ENCODE measurements around the gene ELAPOR1.

Gene ELAPOR1

GRCh38 chr1:109113590-109114341 lies at the start of gene ELAPOR1:
TSS of gene ELAPOR1 (plus strand) at chr1:109114115. CDS start at chr1:109114184, 69 bp downstream.
- no peak for DNase-seq (ENCODE audit: low read depth in 2 of 2)

DNA sequence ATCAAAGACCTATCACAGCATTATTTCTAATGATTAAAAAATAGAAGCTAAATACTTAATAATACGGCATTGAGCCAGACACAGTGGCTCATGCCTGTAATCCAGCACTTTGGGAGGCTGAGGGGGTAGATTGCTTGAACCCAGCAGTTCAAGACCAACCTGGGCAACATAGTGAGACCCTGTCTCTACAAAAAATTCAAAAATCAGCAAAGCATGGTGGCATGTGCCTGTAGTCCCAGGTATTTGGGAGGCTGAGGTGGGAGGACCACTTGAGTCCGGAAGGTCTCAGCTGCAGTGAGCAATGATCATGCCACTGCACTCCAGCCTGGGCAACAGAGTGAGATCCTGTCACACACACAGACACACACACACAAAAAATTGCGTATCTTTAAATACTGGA lies 48.8 kb upstream of the ELAPOR1 start:
- no peak for DNase-seq (ENCODE audit: low read depth in 2 of 2)

DNA sequence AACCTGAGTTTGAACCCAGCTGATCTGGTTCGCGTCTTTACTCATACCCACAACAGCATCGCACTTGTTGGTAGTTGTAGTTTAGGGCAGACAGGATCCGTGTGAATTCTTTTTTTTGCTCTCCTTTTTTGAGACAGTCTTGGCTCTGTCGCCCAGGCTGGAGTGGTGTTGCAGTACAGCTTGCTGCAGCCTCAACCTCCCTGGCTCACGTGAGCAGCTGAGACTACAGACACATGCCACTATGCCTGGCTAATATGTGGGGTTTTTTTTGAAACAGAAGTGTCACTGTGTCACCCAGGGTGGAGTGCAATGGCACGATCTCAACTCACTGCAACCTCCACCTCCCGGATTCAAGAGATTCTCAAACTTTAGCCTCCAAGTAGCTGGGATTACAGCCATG lies 46.0 kb upstream of the ELAPOR1 start:
- DNase-seq (ENCODE audit: low read depth in 2 of 2): no peak

GRCh38 chr1:109069294-109069693 lies 44.6 kb upstream of the ELAPOR1 start:
- DNase-seq (ENCODE audit: low read depth in 2 of 2): no peak

GRCh38 chr1:109075531-109076490 lies 38.1 kb upstream of the ELAPOR1 start, which contains the start of gene TAF13:
TSS of gene TAF13 (minus strand) at chr1:109076003. CDS start at chr1:109075947, 56 bp downstream.
- DNase-seq (ENCODE audit: low read depth in 2 of 2): peak; percentile 87 to 90

GRCh38 chr1:109078317-109078716 lies 35.6 kb upstream of the ELAPOR1 start:
- no peak for DNase-seq (ENCODE audit: low read depth in 2 of 2)

DNA sequence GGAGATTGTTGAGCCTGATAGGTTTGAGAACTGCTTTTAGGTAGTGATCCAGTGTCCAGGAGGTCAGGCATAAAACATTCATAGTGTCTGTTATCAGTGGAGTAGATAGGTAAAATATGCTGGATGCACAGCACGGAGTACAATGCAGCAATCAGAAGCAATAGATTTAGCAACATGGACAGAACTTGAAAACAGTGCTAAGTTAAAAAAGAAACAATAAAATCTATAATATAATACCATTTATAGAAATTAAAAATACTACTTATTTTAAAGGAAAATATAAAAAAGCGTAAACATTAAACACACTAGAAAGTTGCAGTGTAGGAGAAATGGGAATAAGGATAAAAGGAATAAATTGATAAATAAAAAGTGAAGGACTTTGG lies 34.7 kb upstream of the ELAPOR1 start:
- no peak for DNase-seq (ENCODE audit: low read depth in 2 of 2)

DNA sequence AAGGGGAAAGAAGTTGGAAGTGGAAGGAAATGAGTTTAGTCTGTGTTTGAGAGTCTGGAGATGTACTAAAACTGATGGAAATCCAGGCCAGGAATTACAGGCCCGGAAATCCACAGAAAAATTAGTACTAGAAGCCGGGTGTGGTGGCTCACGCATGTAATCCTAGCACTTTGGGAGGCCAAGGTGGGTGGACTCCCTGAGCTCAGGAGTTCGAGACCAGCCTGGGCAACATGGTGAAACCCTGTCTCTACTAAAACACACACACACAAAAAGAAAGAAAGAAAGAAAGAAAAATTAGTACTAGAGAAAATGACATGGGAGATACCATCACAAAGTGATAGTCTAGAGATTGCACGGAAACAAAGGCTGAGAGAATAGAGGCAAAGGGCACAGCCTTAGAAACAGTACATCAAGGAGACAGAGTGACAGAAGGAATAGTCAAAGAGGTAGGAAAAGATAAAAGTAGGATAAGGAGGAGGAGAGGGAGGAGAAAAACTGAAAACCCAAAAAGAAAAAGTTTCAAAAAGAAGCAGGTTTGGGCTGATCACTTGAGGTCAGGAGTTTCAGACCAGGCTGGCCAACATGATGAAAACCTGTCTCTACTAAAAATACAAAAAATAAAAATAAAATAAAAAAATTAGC lies 33.4 kb upstream of the ELAPOR1 start:
- DNase-seq (ENCODE audit: low read depth in 2 of 2): no peak

GRCh38 chr1:109083501-109083900 lies 30.4 kb upstream of the ELAPOR1 start:
- no peak for DNase-seq (ENCODE audit: low read depth in 2 of 2)

DNA sequence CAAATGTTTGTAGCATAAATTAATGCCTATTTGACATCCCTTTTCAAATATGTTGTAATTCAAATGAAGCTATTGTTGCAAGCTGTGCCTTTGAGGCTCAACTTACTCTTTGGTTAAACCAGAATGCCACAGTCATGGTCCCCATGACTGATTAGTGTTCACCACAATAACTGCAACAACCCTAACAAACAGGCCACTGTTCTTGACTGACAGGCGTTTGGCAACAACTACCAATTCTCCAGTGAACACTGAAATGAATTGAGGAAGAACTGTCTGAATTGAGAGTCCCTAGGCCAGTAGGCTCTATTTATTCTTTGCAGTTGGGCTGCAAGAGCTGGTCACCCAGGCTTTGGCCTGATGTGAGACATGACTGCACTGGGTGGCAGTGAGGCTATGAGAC lies 30.0 kb upstream of the ELAPOR1 start:
- no peak for DNase-seq (ENCODE audit: low read depth in 2 of 2)

DNA sequence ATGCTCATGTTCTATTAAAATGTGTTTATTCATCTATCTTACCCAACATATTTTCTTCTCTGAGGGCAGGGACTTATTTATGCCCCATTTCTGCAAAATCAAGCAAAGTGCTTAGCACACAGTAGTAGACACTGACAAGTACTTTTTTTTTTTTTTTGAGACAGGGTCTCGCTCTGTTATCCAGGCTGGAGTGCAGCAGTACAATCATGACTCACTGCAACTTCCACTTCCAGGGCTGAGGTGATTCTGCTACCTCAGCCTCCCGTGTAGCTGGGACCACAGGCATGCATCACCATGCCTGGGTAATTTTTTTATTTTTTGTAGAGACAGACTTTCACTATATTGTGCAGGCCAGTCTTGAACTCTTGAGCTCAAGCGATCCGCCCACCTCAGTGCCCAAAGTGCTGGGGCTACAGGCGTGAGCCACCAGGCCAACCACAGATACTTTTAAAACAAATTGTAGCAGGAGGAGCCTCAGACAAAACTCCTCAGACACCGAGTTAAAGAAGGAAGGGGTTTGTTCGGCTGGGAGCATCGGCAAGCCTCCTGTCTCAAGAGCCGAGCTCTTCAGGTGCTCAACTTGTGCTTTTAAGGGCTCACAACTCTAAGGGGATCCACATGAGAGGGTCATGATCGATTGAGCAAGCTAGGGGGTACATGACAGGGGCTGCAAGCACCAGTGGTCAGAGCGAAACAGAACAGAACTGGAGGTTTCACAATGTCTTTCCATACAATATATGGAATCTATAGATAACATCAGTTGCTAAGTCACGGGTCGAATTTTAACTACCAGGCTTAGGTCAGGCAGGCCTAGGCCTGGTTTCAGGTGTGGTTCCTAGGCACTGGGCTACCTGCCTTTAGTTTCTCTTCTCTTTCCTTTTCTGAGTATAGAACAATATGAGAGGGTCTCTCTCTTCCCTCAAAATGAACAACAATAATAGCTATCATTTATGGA lies 29.1 kb upstream of the ELAPOR1 start:
- DNase-seq (ENCODE audit: low read depth in 2 of 2): no peak

- no peak for DNase-seq (ENCODE audit: low read depth in 2 of 2)
Observed at GRCh38 chr1:109089242-109090015, 24.5 kb upstream of the ELAPOR1 start.

DNA sequence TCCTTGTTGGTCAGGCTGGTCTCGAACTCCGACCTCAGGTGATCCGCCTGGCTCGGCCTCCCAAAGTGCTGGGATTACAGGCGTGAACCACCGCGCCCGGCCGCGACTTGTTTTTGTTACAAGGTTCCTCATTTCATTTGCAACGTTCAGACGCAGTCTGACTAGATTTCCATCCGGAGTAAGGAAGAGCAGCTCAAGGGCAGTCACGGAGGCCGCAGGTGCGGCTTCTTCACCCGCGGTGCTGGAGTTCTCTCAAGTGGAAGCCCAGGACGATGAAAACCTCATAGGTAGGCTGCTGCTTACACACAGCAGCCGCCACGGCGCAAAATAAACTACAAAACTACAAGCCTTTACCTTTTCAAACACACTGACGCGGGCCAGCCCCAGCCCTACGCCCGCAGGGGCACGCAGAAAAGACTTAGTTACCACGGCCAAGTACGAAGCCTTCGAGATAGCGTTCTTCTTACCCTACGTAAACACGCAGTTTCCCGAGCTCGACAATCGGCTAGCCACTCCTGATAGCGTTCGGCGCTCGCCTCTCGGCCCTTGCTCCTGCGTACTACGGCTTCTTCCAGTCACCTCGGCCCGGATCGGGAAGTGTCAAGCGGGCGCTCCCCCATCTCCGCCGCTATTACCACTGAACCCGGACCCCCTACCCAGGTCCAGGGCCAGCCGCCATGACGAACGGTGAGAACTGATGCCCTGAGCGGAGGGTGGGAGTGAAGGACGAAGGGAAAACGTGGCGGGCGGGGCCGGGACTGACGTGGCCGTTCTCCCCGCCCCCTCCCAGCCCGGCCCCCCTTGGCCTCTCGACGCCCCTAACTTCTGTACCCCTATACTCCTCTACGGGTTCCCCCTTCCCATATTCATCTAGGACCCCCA lies 23.5 kb upstream of the ELAPOR1 start, which contains the start of gene TMEM167B:
TMEM167B (plus strand) TSS at position 569 of the 882 bp plus-strand sequence; CDS start at position 678, 109 bp downstream.
- peak; percentile 78 to 83 for DNase-seq (ENCODE audit: low read depth in 2 of 2)

DNA sequence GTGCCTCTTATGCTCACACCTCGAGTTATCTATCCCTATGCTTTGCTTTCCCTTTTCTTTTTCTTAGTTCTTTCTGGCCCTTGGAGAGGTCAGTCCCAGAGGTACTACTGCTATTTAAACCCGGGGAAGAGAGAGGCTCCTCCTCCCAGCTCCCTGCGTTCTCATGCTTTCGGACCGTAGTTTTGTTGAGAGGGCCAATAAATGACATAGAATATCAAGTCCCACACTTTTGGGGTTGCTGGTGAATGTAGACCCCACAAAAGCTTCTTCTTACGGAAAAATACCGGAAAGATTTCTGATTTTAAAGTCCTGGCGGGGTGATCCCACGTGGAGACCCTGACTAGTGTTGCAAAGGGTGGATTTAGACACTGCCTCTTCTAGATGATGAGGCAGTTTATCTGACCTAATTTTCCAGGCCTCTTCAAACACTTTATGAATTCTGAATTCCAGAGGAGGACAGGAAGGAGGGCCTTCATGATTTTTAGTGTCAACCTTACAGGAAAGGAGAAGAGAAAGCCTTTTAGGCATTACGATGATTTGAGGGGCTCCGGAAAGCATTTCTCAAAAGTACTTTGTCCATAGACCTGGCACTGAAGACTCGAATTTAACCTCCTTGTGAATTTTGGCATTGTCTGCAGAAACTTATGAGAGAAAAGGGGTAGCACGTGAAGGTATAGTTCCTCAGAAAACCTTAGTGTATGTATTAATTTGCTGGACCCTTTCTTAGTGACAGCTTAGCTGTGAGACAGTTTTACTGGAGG lies 22.7 kb upstream of the ELAPOR1 start:
- no peak for DNase-seq (ENCODE audit: low read depth in 2 of 2)

GRCh38 chr1:109091839-109092193 lies 22.1 kb upstream of the ELAPOR1 start:
- DNase-seq (ENCODE audit: low read depth in 2 of 2): no peak

DNA sequence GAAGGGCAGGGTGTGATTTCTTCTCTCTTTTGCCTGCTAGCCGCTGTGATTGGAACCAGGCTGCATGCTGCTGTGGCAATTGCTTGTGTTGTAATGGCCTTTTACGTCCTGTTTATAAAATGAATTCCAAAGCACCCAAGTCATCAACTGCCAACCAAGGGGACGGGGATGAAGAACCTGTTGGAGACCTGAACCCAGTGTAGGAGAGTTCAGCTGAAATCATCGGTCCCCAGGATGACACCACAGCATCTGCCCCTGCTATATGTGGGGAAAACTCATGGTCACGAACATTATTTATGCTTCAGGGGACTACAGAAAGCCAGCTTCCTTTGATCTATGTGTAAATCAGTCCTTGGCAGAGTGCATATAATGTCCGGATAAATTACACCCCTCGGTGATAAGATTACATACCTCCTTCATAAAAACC lies 19.5 kb upstream of the ELAPOR1 start:
- DNase-seq (ENCODE audit: low read depth in 2 of 2): no peak

DNA sequence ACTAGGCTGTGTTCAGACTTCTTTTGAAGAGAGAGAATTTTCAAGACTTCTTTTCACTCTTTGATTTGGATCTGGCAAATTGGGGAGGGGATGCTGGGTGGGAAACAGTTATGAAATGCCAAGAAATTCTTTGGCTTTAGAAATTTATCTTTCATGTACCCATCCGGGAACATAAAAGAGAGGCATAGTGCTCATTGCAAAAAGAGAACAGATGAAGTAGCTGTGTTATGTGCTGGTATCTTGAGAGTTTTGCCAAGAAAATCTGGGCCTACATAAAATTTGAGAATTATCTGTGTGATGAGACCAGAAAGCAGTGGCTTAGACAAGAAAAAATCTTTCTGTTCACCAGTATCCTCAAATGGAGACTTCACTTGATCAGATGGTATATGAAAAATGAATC lies 19.0 kb upstream of the ELAPOR1 start:
- no peak for DNase-seq (ENCODE audit: low read depth in 2 of 2)

DNA sequence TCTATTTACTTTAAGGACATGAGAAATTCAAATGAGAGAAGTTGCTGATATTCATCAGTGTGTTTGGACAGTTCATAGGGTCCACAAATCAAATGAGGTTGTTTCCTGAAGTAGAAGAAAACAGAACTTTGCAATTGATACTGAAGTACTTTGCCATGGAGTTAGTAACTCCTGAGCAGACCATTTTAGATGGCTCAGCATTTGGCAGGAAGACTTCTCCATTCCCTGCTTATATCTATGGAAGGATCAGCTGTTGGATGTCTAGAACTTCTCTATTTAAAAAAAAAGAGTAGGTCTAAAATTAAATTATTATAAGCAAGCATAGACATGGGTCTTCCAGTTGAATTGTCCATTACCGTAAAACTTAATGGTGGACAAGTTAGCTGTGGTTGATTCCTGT lies 18.3 kb upstream of the ELAPOR1 start:
- no peak for DNase-seq (ENCODE audit: low read depth in 2 of 2)

Measured in fibroblast of skin of left biceps (primary cell).